Thymus (tissue), 11 donors: ENCODE measurements around the gene PTPRA. TPM values are rescaled to one million over a fixed set of nuclear protein-coding genes. Genes with fewer than 3 reads are reported as not detected.
"Not testable (repeated sequence)": the region's sequence is repeated elsewhere in the genome, so short reads cannot be mapped to it uniquely, and the experiment has no call there.

Experiments
- DNase-seq, 9 donors: peaks; one replicate each; pipeline ENCODE4 v3.0.0-alpha.2; 2013; ENCODE audit warnings: low spot score in 9 of 9, low read depth in 6 of 9, missing footprints in 1 of 9
- H3K27ac ChIP-seq, 2 donors: one replicate each; pipeline ENCODE4 v1.5.1; 2013; ENCODE audit warnings: control low read depth in 1 of 2, low read depth in 1 of 2, low read length in 1 of 2, mild to moderate bottlenecking in 1 of 2, moderate library complexity in 1 of 2
- H3K27me3 ChIP-seq, 2 donors: one replicate each; pipeline ENCODE4 v1.5.1; 2013; ENCODE audit warnings: low read length in 1 of 2; ENCODE audit not compliant: control insufficient read depth in 2 of 2, insufficient read depth in 1 of 2
- H3K36me3 ChIP-seq, 2 donors: one replicate each; pipeline ENCODE4 v1.5.1; 2013; ENCODE audit warnings: low read length in 1 of 2, mild to moderate bottlenecking in 1 of 2, moderate library complexity in 1 of 2; ENCODE audit not compliant: control insufficient read depth in 2 of 2, insufficient read depth in 2 of 2
- H3K4me1 ChIP-seq, 2 donors: one replicate each; pipeline ENCODE4 v1.5.1; 2013; ENCODE audit warnings: low read length in 2 of 2; ENCODE audit not compliant: control insufficient read depth in 2 of 2, insufficient read depth in 2 of 2
- H3K4me3 ChIP-seq, 2 donors: one replicate each; pipeline ENCODE4 v1.5.1; 2013; ENCODE audit warnings: low read length in 2 of 2, control low read depth in 1 of 2, mild to moderate bottlenecking in 1 of 2
- H3K9me3 ChIP-seq, 2 donors: one replicate each; pipeline ENCODE4 v1.5.1; 2013; ENCODE audit warnings: low read length in 1 of 2, mild to moderate bottlenecking in 1 of 2; ENCODE audit not compliant: control insufficient read depth in 2 of 2, insufficient read depth in 1 of 2
- WGBS: extraction: QIAGEN DNeasy Blood & Tissue Kit; methylation state at CpG from one replicate; pipeline ENCODE4 v1.1.7; 2013; 5-methylcytosine and 5-hydroxymethylcytosine counted together
- polyA plus RNA-seq: library from polyadenylated mRNA; stranded (reverse); fragments of 200-250 nt; gene quantifications from one replicate; pipeline ENCODE4 v1.2.3, GENCODE V29; 2013
- total RNA-seq: library from RNA; stranded (reverse); fragments of 120-200 nt; gene quantifications from one replicate; pipeline ENCODE4 v1.2.4, GENCODE V29; 2013
- donor health status: healthy.

PTPRA gene
- total and polyA plus RNA-seq, 2 donors = 35.5 to 55.0 TPM

DNA sequence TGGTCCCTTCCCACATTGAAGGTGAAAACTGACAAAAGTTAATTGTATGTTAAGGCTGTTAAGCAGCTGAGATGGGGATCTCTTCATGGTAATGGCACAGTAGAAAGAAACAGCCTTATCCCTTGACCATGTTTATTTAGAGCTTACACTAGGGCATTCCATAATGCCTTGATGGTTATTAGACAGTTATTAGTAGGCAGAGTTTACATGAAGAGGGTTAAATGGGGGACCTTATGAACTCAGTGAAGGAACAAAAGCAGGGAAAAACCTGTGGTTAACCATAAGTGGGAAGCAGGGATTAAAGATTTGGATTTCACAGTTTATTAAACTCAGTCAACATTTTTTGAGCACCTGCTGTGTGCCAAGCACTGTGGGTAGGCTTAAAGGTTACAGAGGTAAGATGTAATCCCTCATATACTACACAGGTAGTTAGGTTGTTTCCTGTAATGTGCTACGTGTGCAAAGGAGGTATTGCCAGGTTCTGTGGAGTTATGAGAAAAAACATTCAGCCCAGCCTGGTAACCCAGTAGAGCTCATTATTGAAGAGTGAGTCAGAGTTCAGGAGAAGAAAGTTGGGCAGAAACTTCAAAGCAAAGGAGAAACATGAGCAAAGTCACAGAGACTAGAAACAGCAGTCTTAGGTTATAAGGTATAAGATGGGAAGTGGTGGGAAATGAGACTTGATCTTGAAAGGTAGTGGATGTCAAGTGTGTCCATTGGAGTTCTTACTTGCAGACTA, 137.9 kb downstream of the PTPRA start:
- WGBS = 43% methylated on average over 1 of the region's 1 CpG
- H3K4me1 ChIP-seq = no peaks in the 10 kb centered on the region

DNA sequence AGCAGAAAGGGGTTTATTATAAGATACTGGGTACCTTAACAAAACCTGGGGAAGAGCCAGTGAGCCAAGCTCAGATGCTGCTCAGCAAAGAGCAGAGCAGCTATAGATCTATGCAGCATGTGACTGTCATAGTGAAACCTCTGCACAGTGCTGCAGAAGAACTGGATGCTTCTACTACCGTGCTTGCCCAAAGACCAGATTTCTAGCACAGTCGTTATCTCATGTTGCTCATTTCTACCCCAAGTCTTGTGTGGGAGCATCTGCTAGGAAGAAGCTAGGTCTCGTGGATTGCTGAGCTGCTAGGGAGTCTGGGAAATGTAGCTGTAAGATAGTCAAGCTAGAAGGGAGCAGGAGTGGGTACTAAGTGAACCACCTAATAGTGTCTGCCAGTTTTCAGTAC, 138.5 kb downstream of the PTPRA start:
- 94% methylated on average over 3 of the region's 3 CpGs for WGBS
- no peak for DNase-seq
- Histone ChIP-seq H3K4me3 (no peak overlapping the region), H3K27me3 (no peaks in the 10 kb centered on the region), H3K9me3 (no peaks in the 10 kb centered on the region), H3K4me1 (no peaks in the 10 kb centered on the region), H3K36me3 (peaks cover 36 to 45% of the 10 kb centered on the region in 2 donors), H3K27ac (no peak overlapping the region)

More for the DNA sequence above, 137.9 kb downstream of the PTPRA start:
- H3K27me3 ChIP-seq = no peaks in the 10 kb centered on the region
- H3K36me3 ChIP-seq = peaks cover 38 to 46% of the 10 kb centered on the region in 2 donors
- H3K4me3 ChIP-seq = no peak overlapping the region
- no peaks in the 10 kb centered on the region for H3K9me3 ChIP-seq
- H3K27ac ChIP-seq = no peak overlapping the region
- DNase-seq = no peak

DNA sequence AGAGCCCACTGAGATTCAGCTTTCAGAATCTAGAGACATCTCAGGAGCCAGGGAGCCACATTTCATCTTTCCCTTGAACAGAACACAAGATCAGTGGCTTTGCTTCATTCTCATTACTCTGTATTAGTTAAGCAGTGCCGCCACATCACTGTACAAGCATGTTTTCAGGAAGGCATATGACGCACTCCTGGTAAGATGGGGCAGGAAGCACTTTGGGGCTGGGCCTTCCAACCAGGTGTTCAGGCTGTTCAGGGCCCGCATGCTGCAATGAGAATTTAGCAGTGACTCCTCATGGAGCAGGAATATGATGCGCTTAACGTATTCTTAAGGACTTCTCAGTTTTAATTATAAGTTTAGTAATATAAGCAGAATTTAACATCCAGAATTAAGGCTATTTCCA, 140.5 kb downstream of the PTPRA start:
- Histone ChIP-seq H3K9me3 (no peaks in the 10 kb centered on the region), H3K27me3 (no peaks in the 10 kb centered on the region), H3K36me3 (peaks cover 34 to 43% of the 10 kb centered on the region in 2 donors), H3K4me3 (no peak overlapping the region), H3K4me1 (no peaks in the 10 kb centered on the region), H3K27ac (no peak overlapping the region)
- WGBS = 99% methylated on average over 5 of the region's 5 CpGs
- no peak for DNase-seq

DNA sequence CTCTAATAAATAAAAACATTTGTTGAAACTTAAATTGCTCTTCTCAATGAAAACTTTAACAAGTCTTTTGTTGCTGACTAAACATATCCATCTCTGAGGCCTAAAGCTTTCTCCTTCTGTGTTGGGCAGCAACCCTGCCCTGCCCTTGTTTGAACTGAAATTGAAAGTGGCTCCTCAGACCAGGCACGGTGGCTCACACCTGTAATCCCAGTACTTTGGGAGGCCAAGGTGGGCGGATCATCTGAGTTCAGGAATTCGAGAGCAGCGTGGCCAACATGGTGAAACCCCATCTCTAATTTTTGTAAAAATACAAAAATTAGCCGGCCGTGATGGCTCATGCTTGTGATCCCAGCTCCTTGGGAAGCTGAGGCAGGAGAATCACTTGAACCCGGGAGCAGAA, 140.9 kb downstream of the PTPRA start:
- WGBS = 98% methylated on average over 7 of the region's 7 CpGs
- no peaks in the 10 kb centered on the region for H3K4me1 ChIP-seq
- H3K4me3 ChIP-seq = no peak overlapping the region
- peaks cover 34 to 40% of the 10 kb centered on the region in 2 donors for H3K36me3 ChIP-seq
- no peak overlapping the region for H3K27ac ChIP-seq
- H3K9me3 ChIP-seq = no peaks in the 10 kb centered on the region
- no peaks in the 10 kb centered on the region for H3K27me3 ChIP-seq
- DNase-seq = no peak

DNA sequence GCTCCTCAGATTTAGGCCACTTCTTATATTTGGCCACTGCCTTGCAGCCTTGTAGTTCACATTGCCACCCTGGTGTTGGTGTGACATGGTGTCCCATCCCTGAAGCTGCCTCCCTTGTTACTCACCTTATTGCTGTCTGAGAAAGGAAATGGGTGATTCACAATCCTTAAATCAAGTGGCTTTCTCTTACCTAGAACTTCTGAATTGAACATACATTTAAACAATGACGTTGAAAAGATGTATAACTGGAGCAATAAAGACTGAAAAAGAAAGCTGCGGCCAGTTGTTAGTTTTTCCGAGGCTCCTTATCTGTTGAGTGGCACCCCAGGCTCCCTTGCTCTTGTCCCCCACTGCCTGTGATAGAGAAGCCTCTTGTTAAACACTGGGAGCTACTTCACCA, 141.4 kb downstream of the PTPRA start:
- H3K9me3 ChIP-seq = no peaks in the 10 kb centered on the region
- DNase-seq = no peak
- WGBS = 99% methylated on average over 3 of the region's 3 CpGs
- H3K27ac ChIP-seq = no peak overlapping the region
- H3K27me3 ChIP-seq = no peaks in the 10 kb centered on the region
- peaks cover 34 to 35% of the 10 kb centered on the region in 2 donors for H3K36me3 ChIP-seq
- H3K4me1 ChIP-seq = no peaks in the 10 kb centered on the region
- H3K4me3 ChIP-seq = no peak overlapping the region

DNA sequence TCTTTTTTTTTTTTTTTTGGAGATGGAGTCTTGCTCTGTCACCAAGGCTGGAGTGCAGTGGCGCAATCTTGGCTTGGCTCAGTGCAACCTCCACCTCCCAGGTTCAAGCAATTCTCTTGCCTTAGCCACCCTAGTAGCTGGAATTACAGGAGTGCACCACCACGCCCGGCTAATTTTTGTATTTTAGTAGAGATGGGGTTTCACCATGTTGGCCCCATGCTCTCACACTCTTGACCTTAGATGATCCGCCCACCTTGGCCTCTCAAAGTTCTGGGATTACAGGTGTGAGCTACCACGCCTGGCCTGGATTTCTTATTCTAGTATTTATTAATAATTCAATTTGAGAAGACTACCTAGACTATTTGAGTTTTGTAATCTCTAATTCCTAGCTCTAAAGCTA, 142.0 kb downstream of the PTPRA start:
- not testable (repeated sequence) for DNase-seq, H3K4me1 ChIP-seq, H3K27ac ChIP-seq, H3K9me3 ChIP-seq, H3K4me3 ChIP-seq, H3K27me3 ChIP-seq
- 98% methylated on average over 5 of the region's 5 CpGs for WGBS
- peaks cover 33% of the 10 kb centered on the region in 2 donors for H3K36me3 ChIP-seq

DNA sequence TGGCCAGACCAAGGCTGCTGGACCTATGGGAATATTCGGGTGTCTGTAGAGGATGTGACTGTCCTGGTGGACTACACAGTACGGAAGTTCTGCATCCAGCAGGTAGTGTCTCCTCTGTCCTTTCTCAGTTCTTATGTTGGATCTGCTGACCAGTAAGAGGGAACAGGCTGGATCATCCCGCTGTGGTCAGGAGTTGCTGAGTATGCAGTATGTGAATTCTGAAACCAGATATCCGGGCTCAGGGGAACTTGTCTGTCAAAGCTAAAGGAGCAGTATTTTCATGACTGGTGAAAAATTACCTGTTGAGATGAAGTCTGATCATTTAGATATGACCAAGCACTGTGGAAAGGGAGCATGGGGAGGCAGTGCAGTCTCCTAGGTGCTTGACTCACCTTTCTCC, 148.0 kb downstream of the PTPRA start:
- H3K27me3 ChIP-seq = no peaks in the 10 kb centered on the region
- H3K9me3 ChIP-seq = no peaks in the 10 kb centered on the region
- 94% methylated on average over 4 of the region's 4 CpGs for WGBS
- no peak overlapping the region for H3K27ac ChIP-seq
- no peak overlapping the region for H3K4me3 ChIP-seq
- H3K4me1 ChIP-seq = no peaks in the 10 kb centered on the region
- no peak for DNase-seq
- peaks cover 54 to 62% of the 10 kb centered on the region in 2 donors for H3K36me3 ChIP-seq

DNA sequence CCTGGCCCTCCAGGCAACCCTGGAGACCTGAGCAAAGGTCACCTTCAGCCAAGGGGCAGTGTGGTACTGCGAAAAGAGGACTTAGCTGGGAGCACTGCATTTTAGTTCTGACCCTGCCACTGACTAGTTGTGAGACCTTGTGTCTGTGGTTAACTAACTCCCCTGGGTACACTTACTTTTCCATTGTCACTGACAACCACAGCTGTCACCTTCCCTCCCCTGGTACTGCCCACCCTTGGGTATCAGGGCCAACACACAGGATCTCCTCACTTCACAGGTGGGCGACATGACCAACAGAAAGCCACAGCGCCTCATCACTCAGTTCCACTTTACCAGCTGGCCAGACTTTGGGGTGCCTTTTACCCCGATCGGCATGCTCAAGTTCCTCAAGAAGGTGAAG, 148.5 kb downstream of the PTPRA start:
- no peaks in the 10 kb centered on the region for H3K27me3 ChIP-seq
- 97% methylated on average over 5 of the region's 5 CpGs for WGBS
- H3K36me3 ChIP-seq = peaks cover 58 to 65% of the 10 kb centered on the region in 2 donors
- no peaks in the 10 kb centered on the region for H3K4me1 ChIP-seq
- no peaks in the 10 kb centered on the region for H3K9me3 ChIP-seq
- no peak overlapping the region for H3K27ac ChIP-seq
- no peak overlapping the region for H3K4me3 ChIP-seq
- no peak for DNase-seq

DNA sequence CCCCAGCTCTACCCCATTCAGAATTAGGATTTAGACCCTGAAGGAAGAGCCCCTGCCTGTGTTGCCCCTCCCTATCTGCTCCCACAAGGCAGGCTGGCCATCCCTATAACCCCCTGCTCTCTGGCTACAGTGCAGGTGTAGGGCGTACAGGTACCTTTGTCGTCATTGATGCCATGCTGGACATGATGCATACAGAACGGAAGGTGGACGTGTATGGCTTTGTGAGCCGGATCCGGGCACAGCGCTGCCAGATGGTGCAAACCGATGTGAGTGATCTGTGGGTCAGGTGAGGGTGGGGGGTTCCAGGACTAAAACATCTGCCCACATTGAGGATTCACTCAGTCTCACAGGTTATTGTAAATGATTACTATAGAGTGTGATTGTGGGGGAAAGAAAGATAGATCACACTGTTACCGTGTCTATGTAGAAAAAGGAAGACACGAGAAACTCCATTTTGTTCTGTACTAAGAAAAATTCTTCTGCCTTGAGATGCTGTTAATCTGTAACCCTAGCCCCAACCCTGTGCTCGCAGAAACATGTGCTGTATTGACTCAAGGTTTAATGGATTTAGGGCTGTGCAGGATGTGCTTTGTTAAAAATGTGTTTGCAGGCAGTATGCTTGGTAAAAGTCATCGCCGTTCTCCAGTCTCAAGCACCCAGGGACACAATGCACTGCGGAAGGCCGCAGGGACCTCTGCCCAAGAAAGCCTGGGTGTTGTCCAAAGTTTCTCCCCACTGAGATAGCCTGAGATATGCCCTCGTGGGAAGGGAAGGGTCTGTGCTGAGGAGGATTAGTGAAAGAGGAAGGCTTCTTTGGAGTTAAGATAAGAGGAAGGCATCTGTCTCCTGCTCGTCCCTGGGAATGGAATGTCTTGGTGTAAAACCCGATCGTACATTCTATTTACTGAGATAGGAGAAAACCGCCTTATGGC, 149.5 kb downstream of the PTPRA start:
- H3K27me3 ChIP-seq, H3K4me1 ChIP-seq, H3K9me3 ChIP-seq, H3K4me3 ChIP-seq, H3K27ac ChIP-seq, DNase-seq: not testable (repeated sequence)
- H3K36me3 ChIP-seq = peaks cover 60 to 68% of the 10 kb centered on the region in 2 donors
- WGBS = 96% methylated on average over 20 of the region's 20 CpGs
